Loucy (cell line): ENCODE measurements around the gene SRD5A2.

Experiments
- EZH2phosphoT487 ChIP-seq: fragments of 200-600 bp; IDR thresholded peaks from 2 replicates; pipeline ENCODE4 v1.6.1; 2018; ENCODE audit warnings: antibody characterized with exemption, mild to moderate bottlenecking, moderate library complexity, borderline replicate concordance
- TF ChIP-seq, protein P1 (sequence below): fragments of 200-600 bp; sonication (generic); conservative IDR thresholded peaks from 2 replicates; pipeline ENCODE4 v1.5.1; 2014; ENCODE audit warnings: mild to moderate bottlenecking, antibody characterized with exemption, low read length

DNA sequence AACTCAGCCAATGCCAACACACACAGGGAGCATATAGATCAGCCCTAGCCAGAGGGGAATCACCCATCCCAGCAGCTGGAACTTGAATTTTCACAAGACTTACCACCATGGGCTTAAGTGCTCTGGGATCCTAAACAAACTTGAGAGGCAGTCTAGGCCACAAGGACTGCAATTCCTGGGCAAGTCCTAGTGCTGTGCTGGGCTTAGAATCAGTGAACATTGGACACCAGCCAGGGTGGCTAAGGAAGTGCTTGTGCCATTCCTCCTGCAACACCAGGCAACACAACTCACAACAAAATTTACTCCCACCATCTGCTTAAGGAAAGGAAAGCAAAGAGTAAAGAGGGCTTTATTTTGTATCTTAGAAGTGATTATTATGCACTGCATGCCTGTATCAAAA, 38.9 kb downstream of the SRD5A2 start:
- TF ChIP-seq, protein P1, sequence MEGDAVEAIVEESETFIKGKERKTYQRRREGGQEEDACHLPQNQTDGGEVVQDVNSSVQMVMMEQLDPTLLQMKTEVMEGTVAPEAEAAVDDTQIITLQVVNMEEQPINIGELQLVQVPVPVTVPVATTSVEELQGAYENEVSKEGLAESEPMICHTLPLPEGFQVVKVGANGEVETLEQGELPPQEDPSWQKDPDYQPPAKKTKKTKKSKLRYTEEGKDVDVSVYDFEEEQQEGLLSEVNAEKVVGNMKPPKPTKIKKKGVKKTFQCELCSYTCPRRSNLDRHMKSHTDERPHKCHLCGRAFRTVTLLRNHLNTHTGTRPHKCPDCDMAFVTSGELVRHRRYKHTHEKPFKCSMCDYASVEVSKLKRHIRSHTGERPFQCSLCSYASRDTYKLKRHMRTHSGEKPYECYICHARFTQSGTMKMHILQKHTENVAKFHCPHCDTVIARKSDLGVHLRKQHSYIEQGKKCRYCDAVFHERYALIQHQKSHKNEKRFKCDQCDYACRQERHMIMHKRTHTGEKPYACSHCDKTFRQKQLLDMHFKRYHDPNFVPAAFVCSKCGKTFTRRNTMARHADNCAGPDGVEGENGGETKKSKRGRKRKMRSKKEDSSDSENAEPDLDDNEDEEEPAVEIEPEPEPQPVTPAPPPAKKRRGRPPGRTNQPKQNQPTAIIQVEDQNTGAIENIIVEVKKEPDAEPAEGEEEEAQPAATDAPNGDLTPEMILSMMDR = no peak
- TF ChIP-seq EZH2phosphoT487 = no peak
